Measurements from ENCODE around the gene SKIL. TPM values are rescaled to one million over a fixed set of nuclear protein-coding genes. Genes with fewer than 3 reads are reported as not detected.

The SKIL gene
- total and polyA plus RNA-seq, 3 experiments from 2014 or later, result 3.2 to 29.0 (median 25.9) TPM

DNA sequence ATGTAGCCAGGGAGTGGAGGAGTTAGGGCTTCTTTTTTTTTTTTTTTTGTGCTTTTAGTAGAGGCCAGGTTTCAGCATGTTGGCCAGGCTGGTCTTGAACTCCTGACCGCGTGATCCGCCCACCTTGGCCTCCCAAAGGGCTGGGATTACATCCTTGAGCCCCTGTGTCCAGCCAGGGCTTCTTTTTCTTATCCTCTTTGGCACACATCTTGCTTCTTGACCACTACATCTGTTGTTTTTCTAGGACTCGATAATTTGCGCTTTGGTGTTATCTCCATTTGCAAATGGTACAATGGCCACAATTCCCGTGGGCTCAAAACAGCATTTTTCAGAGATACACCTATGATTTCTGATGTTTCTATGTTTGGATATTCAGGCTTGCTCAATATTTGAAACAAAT is 4.2 kb downstream of the SKIL start:
- POLR2A ChIA-PET, result no interaction called here
- H3K36me3 Mint-ChIP-seq, result peaks cover 6 to 44% (median 18%) of the 10 kb centered on the region in 3 donors
- no peak overlapping the region for H3K27ac ChIP-seq (ENCODE audit: low read depth, low read length)

DNA sequence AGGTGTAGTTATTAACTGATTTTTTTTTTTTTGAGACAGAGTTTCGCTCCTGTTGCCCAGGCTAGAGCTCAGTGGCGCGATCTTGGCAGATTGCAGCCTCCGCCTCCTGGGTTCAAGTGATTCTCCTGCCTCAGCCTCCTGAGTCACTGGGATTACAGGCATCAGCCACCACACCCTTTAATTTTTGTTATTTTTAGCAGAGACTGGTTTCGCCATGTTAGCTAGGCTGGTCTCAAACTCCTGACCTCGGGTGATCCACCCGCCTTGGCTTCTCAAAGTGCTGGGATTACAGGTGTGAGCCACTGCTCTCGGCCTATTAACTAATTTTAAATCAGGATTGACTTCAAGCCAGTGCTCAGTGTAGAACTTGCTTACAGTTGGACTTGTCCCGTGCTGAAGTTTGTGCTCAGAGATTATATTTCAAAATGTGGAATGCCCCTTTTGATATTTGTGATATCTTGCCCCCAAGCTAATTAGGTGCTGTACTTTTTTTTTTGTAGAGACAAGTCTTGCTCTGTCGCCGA is 6.0 kb downstream of the SKIL start:
- H3K4me3 Mint-ChIP-seq, result peak overlapping the region in 1 of 7 donors; percentile 20
- no peaks in the 10 kb centered on the region for H3K9me3 ChIP-seq (ENCODE audit: low read length)
- no peaks in the 10 kb centered on the region for H3K27me3 ChIP-seq (ENCODE audit: insufficient read depth, low read length, poor library complexity, severe bottlenecking)
- peaks cover 35 to 69% (median 62%) of the 10 kb centered on the region in 3 donors for H3K4me1 Mint-ChIP-seq
- CTCF ChIA-PET, result interaction anchor here (1.5 kb wide), 1 partner anchor 50 kb away, joined by 3 read pairs; no protein-coding TSS in a partner anchor
- H3K27me3 Mint-ChIP-seq, result no peaks in the 10 kb centered on the region
- no peak overlapping the region for H3K4me3 ChIP-seq (ENCODE audit: low read length)
- no peak for DNase-seq
- POLR2A ChIA-PET, result no interaction called here
- H3K27ac ChIP-seq (ENCODE audit: low read depth, low read length), result no peak overlapping the region
- H3K4me1 ChIP-seq (ENCODE audit: insufficient read depth, low read length), result peaks cover 9% of the 10 kb centered on the region
- H3K27ac Mint-ChIP-seq, result peak overlapping the region in 1 of 8 donors; percentile 48
- no peaks in the 10 kb centered on the region for H3K9me3 Mint-ChIP-seq
- no peaks in the 10 kb centered on the region for H3K36me3 ChIP-seq (ENCODE audit: insufficient read depth, low read length)
- peaks cover 6 to 40% (median 18%) of the 10 kb centered on the region in 3 donors for H3K36me3 Mint-ChIP-seq

More for the DNA sequence above, 4.2 kb downstream of the SKIL start:
- Mint-ChIP-seq H3K4me1 (peaks cover 35 to 72% (median 61%) of the 10 kb centered on the region in 3 donors), H3K27me3 (peaks cover 0 to 2% of the 10 kb centered on the region in 2 donors), H3K9me3 (peaks cover 0 to 2% (median 0%) of the 10 kb centered on the region in 5 donors), H3K4me3 (peak overlapping the region in 1 of 7 donors; percentile 5), H3K27ac (peak overlapping the region in 2 of 8 donors; percentile 6 to 95)
- H3K27me3 ChIP-seq (ENCODE audit: insufficient read depth, low read length, poor library complexity, severe bottlenecking), result no peaks in the 10 kb centered on the region
- H3K36me3 ChIP-seq (ENCODE audit: insufficient read depth, low read length), result no peaks in the 10 kb centered on the region
- H3K9me3 ChIP-seq (ENCODE audit: low read length), result no peaks in the 10 kb centered on the region
- H3K4me3 ChIP-seq (ENCODE audit: low read length), result no peak overlapping the region
- H3K4me1 ChIP-seq (ENCODE audit: insufficient read depth, low read length), result peaks cover 13% of the 10 kb centered on the region
- CTCF ChIA-PET, result no interaction called here
- no peak for DNase-seq

DNA sequence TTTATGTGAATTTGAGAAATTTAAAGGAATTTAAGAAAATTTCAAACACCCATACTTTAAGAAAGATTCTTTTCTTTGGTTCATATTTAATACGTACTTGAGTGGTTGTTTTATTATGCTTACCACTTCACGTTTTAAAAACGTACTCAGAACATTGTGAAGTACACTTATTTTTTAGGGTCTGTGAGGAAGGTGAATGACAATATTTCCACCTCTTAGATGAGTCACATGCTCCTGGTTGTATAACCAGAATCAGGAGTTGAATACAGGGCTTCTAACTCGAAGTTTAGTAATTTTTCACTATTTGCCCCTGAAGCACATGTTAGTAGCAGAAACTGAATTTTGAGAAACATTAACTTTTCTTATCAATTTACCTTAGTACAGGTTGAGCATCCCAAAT is 7.5 kb downstream of the SKIL start:
- DNase-seq, result no peak
- no peak overlapping the region for H3K4me3 ChIP-seq (ENCODE audit: low read length)
- no peaks in the 10 kb centered on the region for H3K9me3 ChIP-seq (ENCODE audit: low read length)
- H3K4me1 ChIP-seq (ENCODE audit: insufficient read depth, low read length), result peaks cover 3% of the 10 kb centered on the region
- H3K27me3 ChIP-seq (ENCODE audit: insufficient read depth, low read length, poor library complexity, severe bottlenecking), result no peaks in the 10 kb centered on the region
- H3K27ac Mint-ChIP-seq, result peak overlapping the region in 1 of 8 donors; percentile 48
- H3K27me3 Mint-ChIP-seq, result no peaks in the 10 kb centered on the region
- ChIA-PET POLR2A (no interaction called here), CTCF (interaction anchor here (1.0 to 1.5 kb wide), 2 partner anchors 11 to 176 kb away, joined by 3 to 4 read pairs; no protein-coding TSS in a partner anchor)
- no peaks in the 10 kb centered on the region for H3K9me3 Mint-ChIP-seq
- H3K27ac ChIP-seq (ENCODE audit: low read depth, low read length), result no peak overlapping the region
- H3K36me3 ChIP-seq (ENCODE audit: insufficient read depth, low read length), result no peaks in the 10 kb centered on the region
- H3K36me3 Mint-ChIP-seq, result peaks cover 6 to 31% (median 17%) of the 10 kb centered on the region in 3 donors
- H3K4me3 Mint-ChIP-seq, result no peak overlapping the region
- H3K4me1 Mint-ChIP-seq, result peaks cover 32 to 62% (median 50%) of the 10 kb centered on the region in 3 donors

DNA sequence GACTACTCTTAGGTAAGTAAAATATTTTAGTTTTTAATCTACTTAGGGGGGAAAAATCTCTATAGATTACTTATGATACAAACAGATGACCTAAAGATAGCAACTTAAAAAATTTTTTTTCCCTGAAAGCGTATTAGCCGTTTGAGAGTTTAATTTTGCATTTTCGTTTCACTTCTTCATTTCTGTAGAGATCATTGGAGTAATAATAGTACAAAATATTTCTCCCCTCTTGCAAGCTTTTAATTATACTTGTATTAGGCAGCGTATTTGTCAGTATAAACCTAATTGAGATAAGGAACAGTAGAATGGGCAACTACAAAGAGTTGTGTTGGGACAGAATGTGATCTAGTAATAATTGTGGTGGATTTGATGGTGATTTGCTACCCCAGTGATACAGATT is 10.3 kb downstream of the SKIL start:
- Histone ChIP-seq H3K4me1 (ENCODE audit: insufficient read depth, low read length) (no peaks in the 10 kb centered on the region), H3K36me3 (ENCODE audit: insufficient read depth, low read length) (no peaks in the 10 kb centered on the region), H3K9me3 (ENCODE audit: low read length) (no peaks in the 10 kb centered on the region), H3K27me3 (ENCODE audit: insufficient read depth, low read length, poor library complexity, severe bottlenecking) (no peaks in the 10 kb centered on the region), H3K27ac (ENCODE audit: low read depth, low read length) (no peak overlapping the region), H3K4me3 (ENCODE audit: low read length) (no peak overlapping the region)
- H3K9me3 Mint-ChIP-seq, result no peaks in the 10 kb centered on the region
- ChIA-PET POLR2A (interaction anchor here (0.7 kb wide), 1 partner anchor 11 kb away, joined by 3 read pairs; no protein-coding TSS in a partner anchor), CTCF (no interaction called here)
- DNase-seq, result no peak
- H3K4me3 Mint-ChIP-seq, result no peak overlapping the region
- H3K27ac Mint-ChIP-seq, result peak overlapping the region in 1 of 8 donors; percentile 39
- no peaks in the 10 kb centered on the region for H3K27me3 Mint-ChIP-seq
- H3K36me3 Mint-ChIP-seq, result peaks cover 6 to 17% (median 8%) of the 10 kb centered on the region in 3 donors
- peaks cover 23 to 56% (median 40%) of the 10 kb centered on the region in 3 donors for H3K4me1 Mint-ChIP-seq

DNA sequence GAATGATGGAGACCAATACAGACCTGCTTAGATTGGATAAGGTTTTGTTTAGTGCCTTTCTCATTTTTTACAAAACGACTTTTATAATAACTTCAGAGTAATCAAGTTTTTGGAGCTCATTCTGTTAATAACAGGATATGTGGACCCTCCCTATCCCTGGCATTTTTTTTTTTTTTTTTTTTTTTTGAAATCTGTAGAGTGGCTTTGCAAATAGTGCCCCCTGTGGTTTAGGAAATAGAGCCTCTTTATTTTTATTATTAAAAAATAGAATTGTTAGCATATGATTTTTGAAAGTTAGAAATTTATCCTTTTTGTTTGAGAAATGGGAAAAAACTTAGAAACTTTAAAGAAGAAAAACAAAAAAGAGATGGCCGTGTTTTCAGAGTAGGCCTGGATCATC is 11.4 kb downstream of the SKIL start:
- H3K36me3 ChIP-seq (ENCODE audit: insufficient read depth, low read length), result no peaks in the 10 kb centered on the region
- Mint-ChIP-seq H3K4me1 (peaks cover 20 to 49% (median 33%) of the 10 kb centered on the region in 3 donors), H3K9me3 (no peaks in the 10 kb centered on the region), H3K27me3 (no peaks in the 10 kb centered on the region), H3K27ac (peak overlapping the region in 1 of 8 donors; percentile 23), H3K36me3 (peaks cover 6 to 14% (median 8%) of the 10 kb centered on the region in 3 donors), H3K4me3 (no peak overlapping the region)
- DNase-seq, result peak in 1 of 5 donors; percentile 2
- H3K27me3 ChIP-seq (ENCODE audit: insufficient read depth, low read length, poor library complexity, severe bottlenecking), result no peaks in the 10 kb centered on the region
- H3K27ac ChIP-seq (ENCODE audit: low read depth, low read length), result no peak overlapping the region
- H3K9me3 ChIP-seq (ENCODE audit: low read length), result no peaks in the 10 kb centered on the region
- no peak overlapping the region for H3K4me3 ChIP-seq (ENCODE audit: low read length)
- ChIA-PET CTCF (interaction anchor here (0.6 to 1.0 kb wide), 3 partner anchors 13 to 182 kb away, joined by 3 read pairs; no protein-coding TSS in a partner anchor), POLR2A (no interaction called here)
- no peaks in the 10 kb centered on the region for H3K4me1 ChIP-seq (ENCODE audit: insufficient read depth, low read length)

DNA sequence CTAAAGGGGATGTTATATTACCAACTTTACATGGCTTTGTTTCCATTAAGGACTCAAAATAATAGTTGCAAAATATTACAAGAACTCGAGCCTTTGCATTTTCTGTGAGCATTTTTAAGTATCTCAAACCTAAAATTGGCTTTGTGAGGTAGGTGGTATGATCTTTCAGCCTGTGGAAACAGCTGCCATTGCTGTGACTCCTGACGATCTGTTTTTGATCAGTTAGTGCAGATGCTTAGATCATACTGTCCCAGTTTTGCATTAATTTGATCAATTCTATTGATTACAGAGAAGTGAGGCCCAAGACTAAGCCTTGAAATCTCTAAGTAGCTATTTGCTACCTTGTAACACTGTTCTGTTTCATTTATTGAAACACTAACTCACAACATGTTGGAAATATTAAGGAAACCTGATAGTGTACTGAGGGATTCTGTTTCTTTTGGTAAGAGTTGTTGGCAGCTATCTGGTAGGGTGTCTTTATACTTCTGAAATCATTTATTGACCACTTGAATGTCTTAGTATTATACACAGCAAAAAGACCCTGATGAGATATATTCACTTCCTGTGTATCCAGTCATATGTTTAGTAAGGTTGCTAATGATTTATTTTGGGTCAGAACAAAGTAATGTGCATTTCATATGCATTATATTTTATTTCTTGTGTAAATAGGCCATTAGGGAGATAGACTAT is 14.8 kb downstream of the SKIL start:
- DNase-seq, result no peak
- Histone ChIP-seq H3K4me1 (ENCODE audit: insufficient read depth, low read length) (no peaks in the 10 kb centered on the region), H3K4me3 (ENCODE audit: low read length) (no peak overlapping the region), H3K36me3 (ENCODE audit: insufficient read depth, low read length) (no peaks in the 10 kb centered on the region), H3K9me3 (ENCODE audit: low read length) (no peaks in the 10 kb centered on the region), H3K27ac (ENCODE audit: low read depth, low read length) (no peak overlapping the region), H3K27me3 (ENCODE audit: insufficient read depth, low read length, poor library complexity, severe bottlenecking) (no peaks in the 10 kb centered on the region)
- Mint-ChIP-seq H3K27me3 (no peaks in the 10 kb centered on the region), H3K27ac (peak overlapping the region in 3 of 8 donors; percentile 6 to 29 (median 14)), H3K36me3 (peaks cover 0 to 15% (median 2%) of the 10 kb centered on the region in 3 donors), H3K4me1 (peaks cover 16 to 45% (median 38%) of the 10 kb centered on the region in 3 donors), H3K9me3 (no peaks in the 10 kb centered on the region), H3K4me3 (no peak overlapping the region)
- POLR2A ChIA-PET, result no interaction called here
- CTCF ChIA-PET, result no interaction called here

DNA sequence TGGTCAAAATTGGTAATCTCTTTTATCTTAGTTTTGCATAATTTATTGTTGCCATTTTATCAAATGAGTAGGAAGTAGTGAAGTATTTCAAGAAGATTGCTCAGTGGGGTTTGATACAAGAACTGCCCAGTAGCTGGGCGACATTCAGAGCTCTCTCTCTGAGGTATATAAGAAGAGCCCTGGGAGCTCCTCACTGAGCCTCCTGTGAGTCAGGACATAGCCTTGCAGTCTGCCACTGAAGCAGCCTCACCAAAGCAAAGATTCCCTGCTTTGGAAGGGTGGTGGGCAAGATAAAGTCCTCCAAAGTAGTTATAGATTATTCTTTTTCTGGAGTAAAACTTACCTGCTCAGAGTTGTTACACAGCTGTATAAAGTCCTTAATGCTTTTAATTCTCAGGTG is 26.1 kb downstream of the SKIL start:
- Mint-ChIP-seq H3K4me3 (no peak overlapping the region), H3K27me3 (no peaks in the 10 kb centered on the region), H3K9me3 (no peaks in the 10 kb centered on the region), H3K27ac (peak overlapping the region in 5 of 8 donors; percentile 14 to 81 (median 33)), H3K36me3 (peaks cover 9 to 60% (median 21%) of the 10 kb centered on the region in 3 donors), H3K4me1 (peaks cover 4 to 17% (median 13%) of the 10 kb centered on the region in 3 donors)
- DNase-seq, result no peak
- CTCF ChIA-PET, result interaction anchor here (2.1 kb wide), 1 partner anchor 31 kb away, joined by 7 read pairs; no protein-coding TSS in a partner anchor
- Histone ChIP-seq H3K36me3 (ENCODE audit: insufficient read depth, low read length) (peaks cover 4% of the 10 kb centered on the region), H3K4me1 (ENCODE audit: insufficient read depth, low read length) (no peaks in the 10 kb centered on the region), H3K27me3 (ENCODE audit: insufficient read depth, low read length, poor library complexity, severe bottlenecking) (no peaks in the 10 kb centered on the region), H3K4me3 (ENCODE audit: low read length) (no peak overlapping the region), H3K9me3 (ENCODE audit: low read length) (no peaks in the 10 kb centered on the region), H3K27ac (ENCODE audit: low read depth, low read length) (no peak overlapping the region)
- POLR2A ChIA-PET, result no interaction called here

DNA sequence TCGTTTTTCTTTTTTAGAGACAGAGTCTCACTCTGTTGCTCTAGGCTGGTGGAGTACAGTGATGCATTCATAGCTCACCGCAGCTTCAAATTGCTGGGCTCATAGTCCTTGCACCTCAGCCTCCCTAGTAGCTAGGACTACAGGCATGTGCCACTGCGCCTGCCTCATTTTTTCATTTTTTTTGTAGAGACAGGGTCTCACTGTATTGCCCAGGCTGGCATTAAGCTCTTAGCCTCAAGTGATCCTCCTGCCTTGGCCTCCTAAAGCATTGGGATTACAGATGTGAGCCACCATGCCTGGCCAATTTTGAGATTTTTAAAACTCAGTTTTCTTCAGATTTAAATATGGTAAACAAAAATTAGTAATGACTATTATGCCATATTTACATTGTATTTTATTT is 29.0 kb downstream of the SKIL start:
- Mint-ChIP-seq H3K4me3 (no peak overlapping the region), H3K27me3 (no peaks in the 10 kb centered on the region), H3K27ac (no peak overlapping the region), H3K36me3 (peaks cover 10 to 71% (median 18%) of the 10 kb centered on the region in 3 donors), H3K4me1 (peaks cover 4 to 11% (median 9%) of the 10 kb centered on the region in 3 donors), H3K9me3 (no peaks in the 10 kb centered on the region)
- no peak for DNase-seq
- Histone ChIP-seq H3K27me3 (ENCODE audit: insufficient read depth, low read length, poor library complexity, severe bottlenecking) (no peaks in the 10 kb centered on the region), H3K9me3 (ENCODE audit: low read length) (no peaks in the 10 kb centered on the region), H3K36me3 (ENCODE audit: insufficient read depth, low read length) (peaks cover 4% of the 10 kb centered on the region), H3K4me3 (ENCODE audit: low read length) (no peak overlapping the region), H3K4me1 (ENCODE audit: insufficient read depth, low read length) (no peaks in the 10 kb centered on the region), H3K27ac (ENCODE audit: low read depth, low read length) (no peak overlapping the region)
- CTCF ChIA-PET, result no interaction called here
- POLR2A ChIA-PET, result no interaction called here

Data from CD8-positive, alpha-beta memory T cell (primary cell).